Gastroesophageal sphincter (tissue), 4 donors: ENCODE results near the gene SLC35B2. TPM values are rescaled to one million over a fixed set of nuclear protein-coding genes. Genes with fewer than 3 reads are reported as not detected.

ENCODE experiments used
- ATAC-seq: fragments of 150-250 bp; one replicate; pipeline ENCODE4 v1.9.1; 2016; ENCODE audit warnings: mild to moderate bottlenecking, moderate library complexity
- H3K27ac ChIP-seq, 4 donors: fragments of 200-600 bp; sonication (generic) in 3 of 4; 1 replicate in 3 of 4; 2 replicates in 1 of 4; pipeline ENCODE4 v1.5.1; 2016 to 2019
- H3K27me3 ChIP-seq: fragments of 200-600 bp; sonication (generic); one replicate; pipeline ENCODE4 v1.5.1; 2019
- H3K36me3 ChIP-seq, 2 donors: fragments of 200-600 bp; sonication (generic); one replicate each; pipeline ENCODE4 v1.5.1; 2019; ENCODE audit warnings: control low read depth in 1 of 2
- H3K4me1 ChIP-seq, 3 donors: fragments of 200-600 bp; sonication (generic); 1 replicate in 2 of 3; 2 replicates in 1 of 3; pipeline ENCODE4 v1.5.1; 2016 to 2019; ENCODE audit warnings: control low read depth in 2 of 3
- H3K4me3 ChIP-seq, 2 donors: fragments of 200-600 bp; sonication (generic); one replicate each; pipeline ENCODE4 v1.5.1; 2019; ENCODE audit warnings: mild to moderate bottlenecking in 1 of 2, moderate library complexity in 1 of 2
- H3K9me3 ChIP-seq, 3 donors: fragments of 200-600 bp; sonication (generic); one replicate each; pipeline ENCODE4 v1.5.1; 2017 to 2019; ENCODE audit warnings: control low read depth in 2 of 3
- CTCF ChIP-seq, 4 experiments: fragments of 200-600 bp in 2 of 4; fragments of 450-650 bp in 2 of 4; sonication (generic) in 1 of 4; IDR thresholded peaks; one replicate each; pipeline ENCODE4 v1.5.1; 2017 to 2019; ENCODE audit warnings: antibody characterized with exemption in 4 of 4, mild to moderate bottlenecking in 2 of 4, moderate library complexity in 2 of 4
- EP300 ChIP-seq: sonication (generic); formaldehyde crosslinking; IDR thresholded peaks from one replicate; pipeline ENCODE4 v1.6.1; 2017; ENCODE audit warnings: antibody characterized with exemption, mild to moderate bottlenecking
- POLR2A ChIP-seq, 2 donors: fragments of 450-650 bp; IDR thresholded peaks; one replicate each; pipeline ENCODE4 v1.6.1; 2017; ENCODE audit warnings: antibody characterized with exemption in 2 of 2, mild to moderate bottlenecking in 2 of 2, moderate library complexity in 1 of 2
- POLR2AphosphoS5 ChIP-seq: sonication (generic); formaldehyde crosslinking; IDR thresholded peaks from one replicate; pipeline ENCODE4 v1.6.1; 2017; ENCODE audit warnings: antibody characterized with exemption
- WGBS, 2 donors: methylation state at CpG; one replicate each; pipeline ENCODE4 v1.1.5; 2018; ENCODE audit warnings: low coverage in 1 of 2; 5-methylcytosine and 5-hydroxymethylcytosine counted together
- total RNA-seq, 4 donors: library from RNA; depleted of rRNA; stranded (reverse); fragments of >200 nt; gene quantifications; one replicate each; pipeline ENCODE4 v1.1.0, GENCODE V29; 2016

Gene SLC35B2
- total RNA-seq, 4 donors from 2014 or later: 21.3 to 34.0 (median 25.6) TPM

- Histone ChIP-seq H3K27ac (peak overlapping the region; percentile 54 to 99 (median 98)), H3K4me1 (peaks cover 3 to 97% (median 68%) of the 10 kb centered on the region in 3 donors), H3K27me3 (no peaks in the 10 kb centered on the region), H3K36me3 (peaks cover 0 to 25% of the 10 kb centered on the region in 2 donors), H3K9me3 (no peaks in the 10 kb centered on the region), H3K4me3 (peak overlapping the region; percentile 23 to 86)
- no peak for ATAC-seq
- WGBS, 2 donors: 16 to 24% methylated on average over 5 of the region's 15 CpGs
- TF ChIP-seq POLR2AphosphoS5: no peak
Measured at GRCh38 chr6:44226368-44227147, 30.8 kb downstream of the SLC35B2 start.

DNA sequence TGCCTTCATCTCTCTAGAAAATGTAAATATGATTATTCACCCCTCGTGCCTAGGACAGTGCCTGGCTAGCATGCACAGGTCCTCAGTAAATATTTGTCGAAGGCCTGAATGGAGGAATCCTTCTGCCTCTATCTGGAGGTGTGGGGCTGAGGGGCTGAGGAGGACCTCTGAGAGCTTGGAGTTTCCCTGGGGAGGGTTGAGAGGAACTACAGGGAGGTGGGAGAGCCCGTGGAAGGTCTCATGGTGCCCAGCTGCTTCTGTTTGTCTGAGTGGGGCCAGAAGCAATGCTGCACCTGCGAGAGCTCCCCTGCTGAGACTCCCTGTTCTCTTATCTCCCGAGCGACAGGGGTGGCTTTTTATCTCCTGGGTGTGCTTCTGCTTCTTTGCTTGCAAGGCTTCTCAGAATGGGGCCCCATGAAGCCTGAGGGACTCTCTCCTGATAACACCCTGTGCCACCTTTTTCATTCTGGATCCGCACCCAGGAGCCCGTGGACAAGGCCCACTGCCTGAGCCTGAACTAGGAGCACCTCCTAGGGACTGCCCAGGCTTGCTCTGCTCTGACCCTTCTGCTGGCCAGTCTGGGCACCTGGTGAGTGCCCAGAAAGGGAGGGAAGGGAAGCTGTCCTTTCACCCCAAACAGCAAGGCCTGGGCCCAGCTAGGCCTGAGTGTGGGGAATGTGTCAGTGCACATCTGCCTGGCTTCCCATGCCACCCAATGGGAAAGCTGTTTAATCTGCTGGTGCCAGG is 31.6 kb downstream of the SLC35B2 start:
- peak overlapping the region in 1 of 2 donors; percentile 86 for H3K4me3 ChIP-seq
- no peak for ATAC-seq

DNA sequence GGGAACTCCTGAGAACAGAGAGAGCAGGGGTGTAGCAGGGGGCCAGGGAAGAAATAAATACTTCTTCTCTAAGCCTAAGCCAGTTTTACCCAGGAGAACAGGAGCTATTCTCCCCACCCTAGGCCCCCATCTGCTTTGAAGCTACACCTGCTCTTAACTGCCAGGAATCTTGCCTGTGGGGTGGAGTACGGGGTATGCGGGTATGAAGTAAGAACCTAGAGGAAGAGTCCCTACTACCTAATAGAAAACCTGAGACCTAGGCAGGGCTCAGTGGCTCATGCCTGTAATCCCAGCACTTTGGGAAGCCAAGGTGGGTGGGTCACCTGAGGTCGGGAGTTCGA is 32.4 kb downstream of the SLC35B2 start:
- peak overlapping the region; percentile 54 to 99 (median 98) for H3K27ac ChIP-seq
- no peaks in the 10 kb centered on the region for H3K27me3 ChIP-seq
- WGBS, 2 donors: 83% methylated on average over 2 of the region's 4 CpGs; no CpG with 5 or more reads in 1 of the 2 donors
- H3K4me1 ChIP-seq: peaks cover 3 to 97% (median 67%) of the 10 kb centered on the region in 3 donors
- no peak for ATAC-seq
- TF ChIP-seq POLR2A (IDR thresholded peaks at IDR 0.05): no peak
- no peak for TF ChIP-seq POLR2AphosphoS5
- no peak for TF ChIP-seq EP300
- TF ChIP-seq CTCF (IDR thresholded peaks at IDR 0.05): no peak
- peak overlapping the region in 1 of 2 donors; percentile 86 for H3K4me3 ChIP-seq
- H3K36me3 ChIP-seq: peaks cover 0 to 9% of the 10 kb centered on the region in 2 donors
- H3K9me3 ChIP-seq: no peaks in the 10 kb centered on the region

More for the DNA sequence above, 31.6 kb downstream of the SLC35B2 start:
- Histone ChIP-seq H3K27me3 (no peaks in the 10 kb centered on the region), H3K27ac (peak overlapping the region; percentile 54 to 99 (median 98)), H3K9me3 (no peaks in the 10 kb centered on the region), H3K4me1 (peaks cover 3 to 97% (median 67%) of the 10 kb centered on the region in 3 donors), H3K36me3 (peaks cover 0 to 17% of the 10 kb centered on the region in 2 donors)
- WGBS, 2 donors: 22% methylated on average over 6 of the region's 8 CpGs; no CpG with 5 or more reads in 1 of the 2 donors
- TF ChIP-seq CTCF (IDR thresholded peaks at IDR 0.05): no peak
- TF ChIP-seq POLR2AphosphoS5: no peak
- TF ChIP-seq EP300: no peak
- TF ChIP-seq POLR2A (IDR thresholded peaks at IDR 0.05): no peak

GRCh38 chr6:44224029-44224964 is 33.0 kb downstream of the SLC35B2 start:
- 3 to 12% methylated on average over 8 to 11 of the region's 18 CpGs for WGBS, 2 donors
- Histone ChIP-seq H3K4me1 (peaks cover 3 to 97% (median 67%) of the 10 kb centered on the region in 3 donors), H3K27me3 (no peaks in the 10 kb centered on the region), H3K9me3 (no peaks in the 10 kb centered on the region), H3K27ac (peak overlapping the region; percentile 54 to 99 (median 98)), H3K4me3 (peak overlapping the region; percentile 73 to 86), H3K36me3 (peaks cover 0 to 3% of the 10 kb centered on the region in 2 donors)
- ATAC-seq: no peak
- TF ChIP-seq POLR2A (IDR thresholded peaks at IDR 0.05) (no peak), EP300 (no peak), POLR2AphosphoS5 (no peak), CTCF (IDR thresholded peaks at IDR 0.05) (no peak)
